Measurements from ENCODE around the gene PFKM.

The PFKM gene

DNA sequence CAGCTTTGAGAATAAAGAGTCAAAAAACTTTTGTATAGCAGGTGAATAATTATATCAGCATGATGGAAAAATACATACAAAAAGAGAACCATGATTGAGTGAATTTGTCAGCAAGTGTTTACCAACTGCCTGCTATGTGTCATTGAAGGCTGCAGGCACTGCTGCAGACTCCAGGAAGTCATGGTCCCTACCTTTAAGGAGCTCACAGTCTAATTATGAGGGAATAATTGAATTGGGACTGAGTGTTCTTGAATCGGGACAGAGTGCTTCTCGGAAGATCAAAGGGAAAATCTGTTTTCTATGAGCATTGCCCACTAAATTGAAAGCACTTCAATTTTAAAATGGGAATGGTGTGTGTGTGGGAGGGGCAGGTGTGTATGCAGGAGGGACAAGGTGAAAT, 74.5 kb downstream of the PFKM start:
- peaks cover 2% of the 10 kb centered on the region for H3K36me3 Mint-ChIP-seq
- H3K4me1 Mint-ChIP-seq = peaks cover 15% of the 10 kb centered on the region
- CTCF ChIA-PET = no interaction called here
- H3K4me3 Mint-ChIP-seq = no peak overlapping the region
- no peak for DNase-seq
- H3K27ac Mint-ChIP-seq = no peak overlapping the region
- H3K9me3 Mint-ChIP-seq = no peaks in the 10 kb centered on the region
- H3K27me3 Mint-ChIP-seq = peaks cover 32% of the 10 kb centered on the region

DNA sequence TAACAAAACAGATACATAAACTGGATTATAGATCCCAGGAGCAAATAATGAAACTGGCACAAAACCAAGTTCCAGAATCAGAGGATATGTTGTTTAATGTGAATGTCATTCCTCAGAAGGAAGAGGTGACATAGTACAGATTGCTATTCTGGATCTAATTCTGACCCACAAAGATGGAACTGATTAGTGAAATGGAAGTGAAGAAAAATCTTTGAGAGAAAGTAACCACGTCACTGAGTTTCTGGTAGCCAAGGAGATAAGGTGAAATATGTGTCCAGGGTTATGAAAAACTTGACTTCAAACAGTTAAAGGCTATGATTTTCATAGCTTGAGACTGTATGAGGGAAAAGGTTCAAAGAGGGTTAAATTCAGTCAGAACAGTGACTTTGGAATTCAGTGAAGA, 75.6 kb downstream of the PFKM start:
- peaks cover 6% of the 10 kb centered on the region for H3K36me3 Mint-ChIP-seq
- peaks cover 25% of the 10 kb centered on the region for H3K4me1 Mint-ChIP-seq
- H3K27me3 Mint-ChIP-seq = peaks cover 28% of the 10 kb centered on the region
- H3K4me3 Mint-ChIP-seq = no peak overlapping the region
- no peak overlapping the region for H3K27ac Mint-ChIP-seq
- CTCF ChIA-PET = interaction anchor here (1.0 kb wide), 1 partner anchor 9 kb away, joined by 3 read pairs; no protein-coding TSS in a partner anchor
- H3K9me3 Mint-ChIP-seq = no peaks in the 10 kb centered on the region
- DNase-seq = no peak

Data from activated naive CD4-positive, alpha-beta T cell treated with anti-CD3 and anti-CD28 coated beads, Interleukin-2, amount 10 ng/mL, durations not matched to agents 7 days and 5 days (primary cell).